Astrocyte of the cerebellum (primary cell): ENCODE measurements around the gene MYLK4.

Experiments
- DNase-seq: peaks from one replicate; pipeline ENCODE4 v3.0.0-alpha.2; 2011; ENCODE audit warnings: low read depth
- H3K4me3 ChIP-seq: 2 replicates; pipeline ENCODE4 v1.5.1; 2011; ENCODE audit warnings: mild to moderate bottlenecking, low read depth, low read length, moderate library complexity
- CTCF ChIP-seq: IDR thresholded peaks from 2 replicates; pipeline ENCODE4 v1.5.1; 2012; ENCODE audit warnings: low read length, low read depth, moderate library complexity, mild to moderate bottlenecking; ENCODE audit errors: missing control alignments
- in situ Hi-C: cut with HindIII; loops from 2 replicates; pipeline ENCODE4 v1.10.0; 2017; ENCODE audit warnings: low sequenced_read_pairs

The MYLK4 gene

GRCh38 chr6:2635911-2636310, 114.8 kb downstream of the MYLK4 start:
- no peak for DNase-seq
- no peak for TF ChIP-seq CTCF
- in situ Hi-C loops, result loop anchor here (5.0 to 10.0 kb wide), 2 partner anchors 531 to 1029 kb away; partner anchors contain the start of gene FOXC1
- H3K4me3 ChIP-seq, result no peak overlapping the region

- DNase-seq, result peak; percentile 70
- peak; percentile 97 for TF ChIP-seq CTCF
- peak overlapping the region; percentile 19 for H3K4me3 ChIP-seq
- in situ Hi-C loops, result loop anchor here (10.0 kb wide), 1 partner anchor 530 kb away; no protein-coding TSS in a partner anchor
These were observed 116.4 kb downstream of the MYLK4 start for GRCh38 chr6:2634139-2634964.

GRCh38 chr6:2633736-2634135, 117.0 kb downstream of the MYLK4 start:
- no peak for DNase-seq
- H3K4me3 ChIP-seq, result peak overlapping the region; percentile 19
- in situ Hi-C loops, result loop anchor here (10.0 kb wide), 1 partner anchor 529 kb away; no protein-coding TSS in a partner anchor
- no peak for TF ChIP-seq CTCF

GRCh38 chr6:2632976-2633584, 117.6 kb downstream of the MYLK4 start:
- H3K4me3 ChIP-seq, result no peak overlapping the region
- in situ Hi-C loops, result loop anchor here (10.0 kb wide), 1 partner anchor 528 kb away; no protein-coding TSS in a partner anchor
- no peak for DNase-seq
- TF ChIP-seq CTCF, result no peak

- no peak for TF ChIP-seq CTCF
- in situ Hi-C loops, result loop anchor here (10.0 kb wide), 1 partner anchor 528 kb away; no protein-coding TSS in a partner anchor
- no peak overlapping the region for H3K4me3 ChIP-seq
- DNase-seq, result peak; percentile 41
These were observed 118.4 kb downstream of the MYLK4 start for GRCh38 chr6:2632368-2632767.

GRCh38 chr6:2630891-2631571, 119.7 kb downstream of the MYLK4 start:
- no peak for TF ChIP-seq CTCF
- no peak overlapping the region for H3K4me3 ChIP-seq

More at GRCh38 chr6:2630891-2631571, 119.7 kb downstream of the MYLK4 start:
- in situ Hi-C loops, result loop anchor here (10.0 kb wide), 1 partner anchor 526 kb away; no protein-coding TSS in a partner anchor
- DNase-seq, result peak; percentile 93
